ENCODE data around the gene NFS1.

DNA sequence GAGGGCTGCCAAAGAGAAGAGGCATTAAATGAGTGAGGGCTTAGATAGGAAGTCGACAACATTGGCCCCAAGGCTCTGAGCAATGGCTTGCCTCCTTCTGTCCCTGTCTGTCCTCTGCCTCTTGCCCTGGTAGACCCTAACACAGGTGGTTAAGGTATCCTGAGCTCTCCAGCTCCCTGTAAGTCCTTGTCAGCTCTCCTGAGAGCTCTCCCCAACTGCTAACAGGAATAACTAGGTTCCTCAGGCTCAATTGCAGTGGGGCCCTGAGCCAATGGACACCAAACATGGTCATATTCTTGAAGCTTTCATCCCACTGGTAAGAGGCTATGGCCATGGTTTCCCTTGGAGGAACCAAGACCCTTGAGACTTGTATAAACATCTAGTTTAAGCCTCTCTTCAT is 29.5 kb downstream of the NFS1 start:
- TF ChIP-seq CTCF (optimal IDR thresholded peaks at IDR 0.05 in 1 of 3, IDR thresholded peaks at IDR 0.05 in 1 of 3, conservative IDR thresholded peaks at IDR 0.05 in 1 of 3; ENCODE audit: extremely low read depth in 1 of 3, insufficient read depth in 2 of 3, low read length in 3 of 3) (no peak), EZH2 (IDR thresholded peaks at IDR 0.05; ENCODE audit: low read length) (no peak)

Data from keratinocyte (primary cell).